Activated T-cell treated with anti-CD3 and anti-CD28 coated beads, Interleukin-2, amount 50 U/mL, for 48 hours (primary cell): ENCODE measurements around the gene MEGF8.

ENCODE experiments used
- DNase-seq, 2 experiments: peaks; one replicate each; pipeline ENCODE4 v3.0.0-alpha.2; 2020

Gene MEGF8

DNA sequence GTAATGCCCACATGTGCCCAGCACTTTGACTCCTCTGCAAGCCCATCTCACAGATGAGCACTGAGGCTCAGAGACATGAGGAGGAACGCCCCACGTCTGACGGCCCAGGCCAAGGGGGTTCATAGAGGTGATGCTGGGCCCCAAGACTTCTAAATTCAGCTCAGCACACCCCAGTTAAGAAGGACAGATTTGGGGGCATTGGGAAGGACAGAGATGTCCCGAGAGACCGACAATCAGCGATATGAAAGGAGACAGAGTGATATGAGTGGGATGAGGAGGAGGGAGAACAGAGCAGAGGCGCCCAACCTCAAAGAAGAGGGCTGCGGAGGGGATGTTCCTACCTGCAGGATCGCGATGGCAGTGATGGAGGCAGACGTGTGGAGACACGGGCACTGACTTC lies 64.5 kb downstream of the MEGF8 start, which contains the start of gene CNFN:
Gene CNFN, minus strand, starts transcription at position 399 of the 400 bp plus-strand sequence. CDS start 1,260 bp downstream, outside the sequence.
- DNase-seq = no peak

- no peak for DNase-seq
These were observed 66.7 kb downstream of the MEGF8 start for GRCh38 chr19:42392165-42392564.

DNA sequence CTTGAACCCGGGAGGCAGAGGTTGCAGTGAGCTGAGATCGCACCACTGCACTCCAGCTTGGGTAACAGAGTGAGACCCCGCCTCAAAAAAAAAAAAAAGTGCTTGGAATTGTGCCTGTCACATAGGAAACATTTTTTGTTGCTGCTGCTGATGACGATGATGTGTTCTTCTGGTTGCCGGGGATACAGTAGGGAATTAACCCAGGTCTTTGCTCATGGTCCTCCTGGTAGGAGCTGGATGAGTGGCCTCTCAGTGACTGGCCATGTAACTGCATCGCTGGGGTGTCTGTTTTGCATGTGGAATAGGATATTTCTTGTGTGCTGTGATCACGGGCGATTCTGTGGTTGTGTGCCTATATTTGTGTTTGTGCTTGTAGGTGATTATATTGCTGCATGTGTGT lies 69.3 kb downstream of the MEGF8 start:
- DNase-seq = no peak

DNA sequence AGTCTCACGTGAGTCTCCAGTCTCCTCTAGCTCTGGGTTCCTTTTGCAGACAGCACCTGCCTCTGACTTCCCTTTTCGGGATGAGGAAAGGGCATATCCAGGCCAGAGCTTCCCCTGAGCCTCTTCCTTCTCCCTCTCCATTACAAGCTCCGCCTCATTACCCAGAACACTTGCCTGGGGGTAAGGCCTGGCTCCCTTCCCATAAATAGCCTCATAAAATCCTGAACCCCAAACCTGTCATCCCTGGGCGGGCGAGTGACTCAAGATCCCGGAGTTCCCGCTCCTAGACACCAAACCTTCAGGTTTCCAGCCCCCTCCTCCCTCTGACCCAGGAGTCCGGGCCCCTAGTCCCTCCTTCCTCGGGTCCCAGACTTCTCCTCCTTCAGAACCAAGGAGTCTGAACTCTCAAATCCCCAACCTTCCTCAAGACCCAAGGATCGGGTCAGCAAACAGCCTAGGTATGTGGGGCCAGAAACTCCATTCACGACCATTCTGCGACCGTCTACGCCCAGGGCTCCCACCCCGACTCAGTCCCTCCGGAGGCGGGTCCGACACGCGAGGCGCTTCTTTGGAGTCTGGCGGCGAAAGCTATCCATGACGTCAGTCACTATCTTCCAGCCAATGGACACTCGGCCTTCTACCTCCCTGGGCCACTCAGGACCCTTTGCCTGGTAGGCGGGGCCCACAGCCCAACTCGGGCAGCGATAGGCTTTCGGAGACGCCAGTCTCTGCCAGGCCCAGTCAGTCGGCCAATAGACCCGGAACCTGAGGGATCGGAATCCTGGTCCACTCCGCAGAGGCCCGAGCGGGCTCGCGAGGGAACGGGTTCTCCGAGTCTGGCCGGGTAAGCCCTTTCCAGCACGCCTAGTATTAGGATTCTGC lies 71.2 kb downstream of the MEGF8 start:
- DNase-seq = peak; percentile 99 to 100

GRCh38 chr19:42397263-42398166 lies 72.1 kb downstream of the MEGF8 start:
- no peak for DNase-seq

DNA sequence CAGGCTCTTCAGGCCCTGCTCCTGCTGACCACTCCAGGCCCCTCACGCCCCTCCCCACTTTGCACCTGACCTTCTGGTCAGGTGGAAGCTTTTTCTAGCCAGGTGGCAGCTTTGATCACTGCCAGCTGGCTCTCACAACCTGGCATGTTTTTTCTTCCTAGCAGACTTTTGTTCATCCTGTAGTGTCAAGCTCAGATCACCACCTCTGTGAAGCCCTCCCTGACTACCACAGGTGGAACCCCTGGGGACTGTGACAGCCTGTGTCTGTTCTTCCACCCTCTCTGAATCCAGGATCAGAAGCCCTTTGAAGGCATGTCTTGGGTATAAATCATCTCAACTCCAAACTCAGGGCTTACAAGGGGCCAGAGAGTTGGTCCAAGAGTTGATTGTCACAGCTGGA lies 75.0 kb downstream of the MEGF8 start:
- DNase-seq = no peak

GRCh38 chr19:42401365-42402303 lies 76.2 kb downstream of the MEGF8 start:
- DNase-seq = peak; percentile 85

- no peak for DNase-seq
These were observed 77.1 kb downstream of the MEGF8 start for GRCh38 chr19:42402376-42403116.

GRCh38 chr19:42403586-42403985 lies 78.2 kb downstream of the MEGF8 start:
- no peak for DNase-seq

- DNase-seq = no peak
These were observed 80.7 kb downstream of the MEGF8 start for GRCh38 chr19:42406111-42406510.

GRCh38 chr19:42407085-42407815 lies 81.8 kb downstream of the MEGF8 start:
- no peak for DNase-seq

DNA sequence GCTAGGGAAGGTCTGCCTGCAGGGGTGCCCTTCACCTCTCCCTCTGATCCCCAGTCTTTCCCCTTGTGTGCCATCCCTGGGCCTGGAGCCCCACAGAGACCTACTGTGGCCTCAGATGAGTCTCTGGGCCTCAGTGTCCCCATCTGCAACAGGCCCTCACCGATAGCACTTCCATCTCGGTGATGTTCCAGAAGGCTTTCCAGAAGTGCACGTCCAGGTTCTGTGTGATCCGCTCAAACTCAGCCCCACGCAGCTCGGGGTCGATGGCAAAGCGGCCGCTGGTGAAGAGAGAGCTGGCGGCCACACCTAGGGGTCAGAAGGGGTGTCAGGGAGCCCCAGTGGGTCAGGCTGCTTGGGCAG lies 82.4 kb downstream of the MEGF8 start:
- DNase-seq = no peak

DNA sequence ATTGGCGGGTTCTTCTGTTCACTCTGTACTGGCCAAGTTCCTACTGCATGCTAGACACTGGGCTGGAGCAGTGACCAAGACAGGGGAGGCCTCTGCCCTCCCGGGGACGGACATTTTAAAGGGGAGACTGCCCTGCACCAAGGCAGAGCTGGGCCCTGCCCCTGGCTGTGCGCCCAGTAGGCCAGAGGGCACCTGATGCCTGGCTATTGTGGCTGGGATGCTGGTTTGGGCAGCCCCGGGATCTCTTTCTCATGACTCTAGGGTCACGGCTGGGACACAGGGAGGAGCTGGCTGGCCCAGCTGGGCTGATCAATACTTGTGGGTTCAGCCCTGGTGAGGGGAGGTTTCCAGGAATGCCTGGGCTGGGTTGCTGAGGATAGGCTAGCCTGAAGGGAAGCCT lies 84.0 kb downstream of the MEGF8 start:
- no peak for DNase-seq

DNA sequence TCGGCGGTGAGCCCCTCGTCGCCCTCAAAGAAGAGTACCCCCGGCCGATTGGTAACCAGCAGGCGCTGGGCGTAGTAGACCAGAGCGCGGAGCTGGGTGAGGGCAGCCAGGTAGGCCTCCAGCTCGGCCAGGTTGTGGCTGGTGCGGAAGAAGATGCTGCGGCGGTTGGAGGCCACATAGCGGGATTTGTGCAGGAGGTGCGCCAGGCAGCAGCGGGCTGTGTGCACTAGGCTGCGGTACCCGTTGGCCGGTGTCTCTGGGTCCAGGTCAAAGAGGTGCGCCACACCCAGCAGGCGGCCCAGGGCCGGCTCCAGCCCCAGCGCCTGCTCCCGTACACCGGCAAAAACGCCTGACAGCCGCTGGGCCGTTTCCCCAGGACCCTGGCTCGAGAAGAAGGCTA lies 84.9 kb downstream of the MEGF8 start:
- no peak for DNase-seq

DNA sequence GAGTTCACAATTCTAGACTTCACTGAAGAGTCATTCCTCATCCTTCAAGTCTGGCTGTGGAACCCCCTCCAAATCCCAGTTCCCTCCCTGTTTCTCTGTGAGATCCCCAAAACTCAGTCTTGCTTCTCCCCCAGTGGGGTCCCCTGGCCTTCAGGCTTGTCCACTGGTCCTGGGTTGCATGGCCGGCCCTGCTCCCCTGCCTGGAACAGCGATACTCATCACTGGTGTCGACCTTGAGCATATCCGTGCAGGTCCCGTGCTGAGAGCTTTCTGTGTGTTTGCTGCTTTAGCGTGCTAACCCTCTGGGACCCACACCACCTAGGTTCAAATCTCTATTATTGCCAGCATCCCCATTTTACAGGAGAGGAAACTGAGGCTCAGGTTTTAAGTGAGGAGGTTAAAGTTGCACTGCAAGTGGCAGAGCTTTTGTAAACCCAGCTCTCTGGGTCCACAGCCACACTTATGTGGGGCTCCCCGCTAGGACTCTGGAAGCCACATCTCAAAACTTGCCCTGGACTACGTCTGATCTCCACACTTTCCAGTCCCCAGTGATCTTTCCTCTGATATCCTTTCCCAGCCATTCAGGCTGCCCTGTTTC lies 86.2 kb downstream of the MEGF8 start:
- DNase-seq = no peak

DNA sequence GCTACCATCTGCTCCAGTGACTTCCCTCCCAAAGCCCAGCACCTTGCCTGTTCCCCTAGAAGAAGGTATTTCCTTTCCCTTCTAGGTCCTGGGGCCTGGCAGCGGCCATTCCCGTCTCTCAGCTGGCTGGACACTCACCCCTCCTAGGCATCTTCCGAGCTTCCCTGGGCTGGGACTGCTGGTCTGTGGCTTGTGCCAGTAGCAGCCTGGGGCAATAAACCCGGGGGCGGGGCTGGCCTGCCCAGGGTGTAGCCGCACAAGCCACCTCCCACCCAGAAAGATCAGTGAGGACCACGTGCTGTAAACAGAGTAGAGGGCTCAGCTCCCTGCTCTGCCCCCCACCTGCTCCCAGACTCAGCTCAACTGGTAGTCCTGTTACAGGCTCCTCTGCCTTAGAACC lies 86.8 kb downstream of the MEGF8 start:
- DNase-seq = no peak

GRCh38 chr19:42412661-42413076 lies 87.2 kb downstream of the MEGF8 start:
- no peak for DNase-seq

DNA sequence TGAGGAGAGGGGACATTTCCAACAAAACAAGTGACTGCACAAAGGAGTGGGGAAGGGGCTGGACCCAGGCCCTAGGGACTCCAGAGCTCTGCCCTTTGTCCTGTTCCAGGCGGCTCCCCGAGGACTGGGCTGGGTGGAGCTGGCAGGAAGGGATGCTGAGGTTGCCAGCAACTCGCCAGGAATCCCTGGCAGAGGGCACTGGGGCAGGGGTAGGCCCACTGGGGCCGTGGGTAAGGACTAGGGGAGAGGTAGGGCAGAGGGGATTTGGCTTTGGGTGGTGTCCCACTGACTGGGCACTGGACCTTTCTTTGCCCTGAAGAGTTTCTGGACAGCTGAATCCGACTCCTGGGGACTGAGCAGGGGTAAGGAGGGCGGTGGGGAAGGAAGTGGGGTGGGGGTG lies 93.9 kb downstream of the MEGF8 start:
- DNase-seq = no peak

DNA sequence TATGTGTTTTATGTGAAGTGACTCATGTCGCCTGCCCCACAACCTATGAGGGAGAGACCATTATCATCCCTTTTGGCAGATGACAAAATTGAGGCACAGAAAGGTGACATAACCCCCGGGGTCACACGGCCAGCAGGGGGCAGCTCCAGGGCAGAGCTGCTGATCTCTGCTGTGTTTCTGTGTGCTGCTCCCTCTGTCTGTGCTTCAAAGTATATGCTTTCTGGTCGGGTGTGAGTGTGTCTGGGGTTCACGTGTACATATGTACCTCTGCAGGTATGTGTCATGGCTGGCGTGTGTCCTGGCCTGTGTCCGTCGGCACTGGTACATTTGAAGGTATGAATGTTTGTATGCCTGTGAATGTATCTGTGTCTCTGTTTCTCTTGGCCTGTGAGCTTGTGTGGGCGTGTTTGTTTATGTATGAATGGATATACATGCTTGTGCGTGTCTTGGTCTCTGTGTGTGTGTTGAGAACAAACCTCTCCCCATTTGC lies 94.7 kb downstream of the MEGF8 start:
- DNase-seq = peak; percentile 82 to 86

DNA sequence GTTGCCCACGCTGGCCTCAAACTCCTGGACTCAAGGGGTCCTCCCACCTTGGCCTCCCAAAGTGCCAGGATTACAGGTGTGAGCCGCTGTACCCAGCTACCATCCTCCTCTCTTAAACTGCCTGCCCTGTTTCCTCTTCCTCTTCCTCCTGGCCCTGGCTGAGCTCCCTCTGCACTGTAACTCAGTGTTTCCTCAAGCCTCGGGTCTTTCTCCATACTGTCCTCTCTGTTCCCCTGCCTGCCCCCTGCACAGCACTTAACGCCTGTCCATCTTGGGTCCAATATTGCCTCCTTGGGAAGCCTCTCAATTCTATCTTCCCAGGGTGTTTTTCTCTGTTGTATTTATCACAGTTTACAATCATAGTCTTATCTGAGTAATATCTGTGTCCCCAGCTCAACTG lies 95.7 kb downstream of the MEGF8 start:
- DNase-seq = no peak
